ENCODE data around the gene RNU2-1.
A peak's percentile ranks its signal among the peaks of the same experiment; 100 is the strongest.
"Not testable (repeated sequence)": the region's sequence is repeated elsewhere in the genome, so short reads cannot be mapped to it uniquely, and the experiment has no call there.

RNU2-1 gene

GRCh38 chr17:43233877-43234276 is at the start of gene RNU2-1:
TSS of gene RNU2-1 (minus strand) at chr17:43233977.
- H3K27ac ChIP-seq, H3K4me3 ChIP-seq: not testable (repeated sequence)

DNA sequence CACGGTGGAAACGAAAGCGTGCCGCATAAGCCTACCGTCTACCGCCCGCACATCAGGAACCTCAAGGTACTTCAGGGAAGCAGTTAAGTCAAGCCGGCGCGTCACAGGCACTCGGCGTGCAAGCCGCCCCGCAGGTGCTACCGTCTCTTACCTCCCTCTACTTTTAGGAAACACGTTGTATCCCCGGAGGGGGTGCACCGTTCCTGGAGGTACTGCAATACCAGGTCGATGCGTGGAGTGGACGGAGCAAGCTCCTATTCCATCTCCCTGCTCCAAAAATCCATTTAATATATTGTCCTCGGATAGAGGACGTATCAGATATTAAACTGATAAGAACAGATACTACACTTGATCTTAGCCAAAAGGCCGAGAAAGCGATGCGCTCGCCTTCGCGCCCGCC is 39.1 kb upstream of the RNU2-1 start:
- not testable (repeated sequence) for H3K27ac ChIP-seq, H3K4me3 ChIP-seq

DNA sequence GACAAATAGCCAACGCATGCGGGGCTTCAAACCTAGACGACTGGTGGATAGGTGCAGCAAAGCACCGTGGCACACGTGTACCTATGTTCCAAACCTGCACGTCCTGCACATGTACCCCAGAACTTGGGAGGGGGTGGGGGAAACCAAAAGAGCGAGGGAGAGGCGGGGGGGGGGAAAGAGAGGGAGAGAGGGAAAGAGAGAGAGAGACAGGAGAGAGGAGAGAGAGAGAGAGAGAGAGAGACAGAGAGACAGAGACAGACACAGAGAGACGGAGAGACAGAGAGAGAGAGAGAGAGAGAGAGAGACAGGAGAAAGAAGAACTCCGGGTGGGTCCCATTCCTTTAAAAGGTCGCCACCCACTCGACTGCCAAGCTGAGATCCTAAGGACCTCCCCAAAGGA is 38.7 kb upstream of the RNU2-1 start:
- not testable (repeated sequence) for H3K27ac ChIP-seq, H3K4me3 ChIP-seq

GRCh38 chr17:43270552-43271504 is 37.1 kb upstream of the RNU2-1 start:
- H3K27ac ChIP-seq, H3K4me3 ChIP-seq: not testable (repeated sequence)

GRCh38 chr17:43246456-43246855 is 12.7 kb upstream of the RNU2-1 start:
- Histone ChIP-seq H3K4me3 (peak overlapping the region in 1 of 7 experiments; percentile 19), H3K27ac (peak overlapping the region in 14 of 21 experiments; percentile 41 to 78 (median 67))

DNA sequence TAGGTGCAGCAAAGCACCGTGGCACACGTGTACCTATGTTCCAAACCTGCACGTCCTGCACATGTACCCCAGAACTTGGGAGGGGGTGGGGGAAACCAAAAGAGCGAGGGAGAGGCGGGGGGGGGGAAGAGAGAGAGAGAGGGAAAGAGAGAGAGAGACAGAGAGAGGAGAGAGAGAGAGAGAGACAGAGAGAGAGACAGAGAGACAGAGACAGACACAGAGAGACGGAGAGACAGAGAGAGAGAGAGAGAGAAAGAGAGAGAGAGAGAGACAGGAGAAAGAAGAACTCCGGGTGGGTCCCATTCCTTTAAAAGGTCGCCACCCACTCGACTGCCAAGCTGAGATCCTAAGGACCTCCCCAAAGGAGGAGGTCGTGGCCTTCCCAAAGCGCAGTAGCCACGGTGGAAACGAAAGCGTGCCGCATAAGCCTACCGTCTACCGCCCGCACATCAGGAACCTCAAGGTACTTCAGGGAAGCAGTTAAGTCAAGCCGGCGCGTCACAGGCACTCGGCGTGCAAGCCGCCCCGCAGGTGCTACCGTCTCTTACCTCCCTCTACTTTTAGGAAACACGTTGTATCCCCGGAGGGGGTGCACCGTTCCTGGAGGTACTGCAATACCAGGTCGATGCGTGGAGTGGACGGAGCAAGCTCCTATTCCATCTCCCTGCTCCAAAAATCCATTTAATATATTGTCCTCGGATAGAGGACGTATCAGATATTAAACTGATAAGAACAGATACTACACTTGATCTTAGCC is 7.0 kb upstream of the RNU2-1 start:
- H3K27ac ChIP-seq, H3K4me3 ChIP-seq: not testable (repeated sequence)

DNA sequence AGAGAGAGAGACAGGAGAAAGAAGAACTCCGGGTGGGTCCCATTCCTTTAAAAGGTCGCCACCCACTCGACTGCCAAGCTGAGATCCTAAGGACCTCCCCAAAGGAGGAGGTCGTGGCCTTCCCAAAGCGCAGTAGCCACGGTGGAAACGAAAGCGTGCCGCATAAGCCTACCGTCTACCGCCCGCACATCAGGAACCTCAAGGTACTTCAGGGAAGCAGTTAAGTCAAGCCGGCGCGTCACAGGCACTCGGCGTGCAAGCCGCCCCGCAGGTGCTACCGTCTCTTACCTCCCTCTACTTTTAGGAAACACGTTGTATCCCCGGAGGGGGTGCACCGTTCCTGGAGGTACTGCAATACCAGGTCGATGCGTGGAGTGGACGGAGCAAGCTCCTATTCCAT is 5.8 kb upstream of the RNU2-1 start:
- H3K4me3 ChIP-seq, H3K27ac ChIP-seq: not testable (repeated sequence)

DNA sequence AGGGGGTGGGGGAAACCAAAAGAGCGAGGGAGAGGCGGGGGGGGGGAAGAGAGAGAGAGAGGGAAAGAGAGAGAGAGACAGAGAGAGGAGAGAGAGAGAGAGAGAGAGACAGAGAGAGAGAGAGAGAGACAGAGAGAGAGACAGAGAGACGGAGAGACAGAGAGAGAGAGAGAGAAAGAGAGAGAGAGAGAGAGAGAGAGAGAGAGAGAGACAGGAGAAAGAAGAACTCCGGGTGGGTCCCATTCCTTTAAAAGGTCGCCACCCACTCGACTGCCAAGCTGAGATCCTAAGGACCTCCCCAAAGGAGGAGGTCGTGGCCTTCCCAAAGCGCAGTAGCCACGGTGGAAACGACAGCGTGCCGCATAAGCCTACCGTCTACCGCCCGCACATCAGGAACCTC is 514 bp downstream of the RNU2-1 start:
- not testable (repeated sequence) for H3K4me3 ChIP-seq, H3K27ac ChIP-seq

DNA sequence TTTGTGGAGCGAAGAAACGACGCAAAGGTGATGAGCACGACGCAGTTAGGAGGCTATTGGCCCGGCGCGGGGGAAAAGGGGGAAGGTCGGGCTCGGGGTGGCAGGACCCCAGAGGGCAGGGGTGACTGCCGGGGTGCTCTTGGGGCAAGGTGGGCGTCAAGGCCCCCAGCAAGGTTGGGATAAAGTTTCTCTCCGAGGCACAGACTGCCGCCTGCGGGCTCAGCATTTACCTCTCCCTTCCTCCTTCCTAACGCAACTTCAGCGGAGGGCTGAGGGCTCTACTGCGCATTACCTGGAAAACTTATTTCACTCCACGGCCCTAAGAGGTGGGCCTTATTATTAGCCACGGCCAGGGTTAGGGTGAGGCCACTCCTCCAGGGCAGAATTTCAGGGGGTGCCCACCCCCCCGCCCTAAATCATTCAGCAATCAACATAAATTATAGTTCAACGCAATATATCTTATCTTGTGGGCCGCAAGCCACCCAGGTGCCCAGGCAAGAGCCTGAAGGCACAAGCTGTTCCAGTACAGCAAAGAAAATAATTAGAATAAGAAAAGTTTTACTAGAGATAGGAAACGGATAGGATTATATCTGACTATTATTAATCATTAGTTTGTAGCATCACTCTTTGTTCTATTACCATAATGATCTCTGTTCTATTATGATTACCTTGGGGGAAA is 1.6 kb downstream of the RNU2-1 start:
- H3K27ac ChIP-seq: peak overlapping the region in 8 of 21 experiments; percentile 0 to 49 (median 16)
- peak overlapping the region in 2 of 7 experiments; percentile 4 to 8 for H3K4me3 ChIP-seq

DNA sequence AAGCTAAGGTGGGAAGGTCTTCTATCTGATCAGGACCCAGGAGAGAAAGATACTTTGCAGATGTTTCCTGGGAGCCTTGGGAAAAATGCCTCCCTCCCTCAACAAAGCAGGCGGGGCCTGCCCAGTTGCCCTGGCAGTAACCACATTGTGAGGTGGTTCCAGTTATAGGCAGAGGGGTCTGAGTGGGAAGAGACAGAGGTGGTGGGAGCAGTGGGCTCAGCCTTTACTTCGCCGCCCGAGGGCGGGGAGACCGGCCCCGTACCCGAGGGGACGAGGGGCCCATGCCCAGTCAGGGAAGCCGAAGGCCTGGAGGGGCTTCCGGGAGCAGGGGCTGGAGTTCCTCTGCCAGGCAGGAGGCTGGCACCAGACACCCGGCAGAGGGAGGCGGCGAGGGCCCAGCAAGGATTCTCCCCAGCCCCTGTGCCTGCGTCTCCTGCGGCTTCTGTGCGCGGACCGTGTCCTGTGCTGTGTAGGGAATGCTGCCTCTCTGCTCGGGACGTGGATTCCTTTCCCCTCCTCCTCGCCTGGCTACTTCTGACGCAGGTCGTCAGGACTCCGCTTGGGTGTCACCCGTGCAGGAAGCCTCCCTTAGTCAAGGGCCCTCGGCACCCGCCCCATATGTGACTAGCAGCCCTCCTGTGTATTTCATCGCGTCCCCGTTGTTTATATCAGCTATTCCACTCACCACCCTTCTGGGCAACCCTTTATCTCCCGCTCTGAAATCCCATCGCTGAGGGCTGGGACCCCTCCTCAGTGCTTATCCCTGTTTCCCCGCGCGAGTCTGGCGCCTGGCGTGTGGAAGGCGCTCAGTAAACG is 2.4 kb downstream of the RNU2-1 start:
- H3K4me3 ChIP-seq: peak overlapping the region in 2 of 7 experiments; percentile 4 to 8

DNA sequence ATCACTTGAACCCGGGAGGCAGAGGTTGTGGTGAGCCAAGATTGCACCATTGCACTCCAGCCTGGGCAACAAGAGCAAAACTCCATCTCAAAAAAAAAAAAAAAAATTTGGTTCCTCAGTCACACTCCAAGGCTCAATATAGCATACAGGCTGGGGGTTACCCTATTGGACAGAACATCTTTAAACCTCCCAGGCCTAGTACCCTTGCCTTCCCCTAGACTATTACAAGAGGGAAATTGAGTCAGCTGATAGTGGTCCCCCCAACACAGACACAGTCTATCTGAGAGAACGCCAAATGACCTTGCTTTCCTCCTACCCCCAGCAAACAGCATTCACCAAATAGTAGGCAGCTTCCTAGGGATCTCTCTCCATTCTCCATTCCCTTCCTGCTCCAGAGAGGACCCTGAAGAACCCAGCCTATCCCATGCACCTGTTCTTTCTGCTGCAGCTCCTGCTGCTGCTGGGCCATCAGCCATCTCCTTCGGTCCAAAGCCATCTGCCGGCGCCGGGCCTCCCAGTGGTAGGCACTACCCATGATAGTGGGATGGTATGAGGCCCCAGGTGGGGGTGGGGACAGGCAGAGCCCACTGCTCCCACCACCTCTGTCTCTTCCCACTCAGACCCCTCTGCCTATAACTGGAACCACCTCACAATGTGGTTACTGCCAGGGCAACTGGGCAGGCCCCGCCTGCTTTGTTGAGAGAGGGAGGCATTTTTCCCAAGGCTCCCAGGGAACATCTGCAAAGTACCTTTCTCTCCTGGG is 5.6 kb downstream of the RNU2-1 start, which contains the start of gene CCDC200:
Gene CCDC200 (minus strand): TSS at position 604 of the 763 bp plus-strand sequence. CDS start 69 bp downstream, at position 535.
- not testable (repeated sequence) for H3K27ac ChIP-seq, H3K4me3 ChIP-seq

More for the DNA sequence above, 2.4 kb downstream of the RNU2-1 start:
- H3K27ac ChIP-seq: peak overlapping the region in 8 of 21 experiments; percentile 0 to 60 (median 16)

DNA sequence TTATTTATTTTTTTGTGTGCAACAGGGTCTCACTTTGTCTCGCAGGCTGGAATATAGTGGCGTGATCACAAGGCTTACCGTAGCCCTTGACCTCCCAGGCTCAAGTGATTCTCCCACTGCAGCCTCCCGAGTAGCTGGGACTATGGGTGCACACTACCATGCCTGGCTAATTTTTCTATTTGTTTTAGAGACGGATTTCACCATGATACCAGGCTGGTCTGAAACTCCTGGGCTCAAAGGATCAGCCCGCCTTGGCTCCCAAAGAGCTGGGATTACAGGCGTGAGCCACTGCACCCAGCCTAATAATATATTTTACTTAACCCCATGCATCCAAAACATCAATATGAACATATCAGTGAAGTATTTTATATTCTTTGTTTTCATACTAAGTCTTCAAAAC is 7.4 kb downstream of the RNU2-1 start:
- no peak overlapping the region for H3K4me3 ChIP-seq
- no peak overlapping the region for H3K27ac ChIP-seq

- H3K4me3 ChIP-seq: no peak overlapping the region
- no peak overlapping the region for H3K27ac ChIP-seq
These were observed 9.6 kb downstream of the RNU2-1 start for GRCh38 chr17:43224146-43224705.

GRCh38 chr17:43220511-43221125 is 13.2 kb downstream of the RNU2-1 start:
- H3K4me3 ChIP-seq: no peak overlapping the region
- H3K27ac ChIP-seq: no peak overlapping the region

DNA sequence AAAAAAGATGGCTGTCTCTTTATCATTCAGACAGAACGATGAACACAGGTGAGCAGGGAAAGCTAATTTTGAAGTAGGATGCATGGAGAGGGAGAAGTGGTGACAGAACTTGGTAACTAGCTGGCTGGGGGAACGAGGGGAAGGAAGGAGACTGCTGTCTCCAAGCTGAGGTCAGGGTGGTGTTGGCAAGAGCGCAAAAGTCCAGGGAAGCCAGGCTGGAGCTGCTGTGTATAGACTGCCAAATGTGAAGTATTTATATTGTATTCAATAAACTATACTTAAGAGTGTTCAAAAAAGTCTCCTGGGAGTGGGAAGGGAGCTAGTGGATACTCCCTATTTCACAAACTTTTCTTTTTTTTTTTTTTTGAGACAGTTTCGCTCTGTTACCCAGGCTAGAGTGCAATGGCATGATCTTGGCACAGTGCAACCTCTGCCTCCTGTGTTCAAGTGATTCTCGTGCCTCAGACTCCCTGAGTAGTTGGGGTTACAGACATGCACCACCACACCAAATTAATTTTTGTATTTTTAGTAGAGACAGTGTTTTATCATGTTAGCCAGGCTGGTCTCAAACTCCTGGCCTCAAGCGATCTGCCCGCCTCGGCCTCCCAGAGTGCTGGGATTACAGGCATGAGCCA is 13.9 kb downstream of the RNU2-1 start:
- H3K27ac ChIP-seq: no peak overlapping the region
- no peak overlapping the region for H3K4me3 ChIP-seq

DNA sequence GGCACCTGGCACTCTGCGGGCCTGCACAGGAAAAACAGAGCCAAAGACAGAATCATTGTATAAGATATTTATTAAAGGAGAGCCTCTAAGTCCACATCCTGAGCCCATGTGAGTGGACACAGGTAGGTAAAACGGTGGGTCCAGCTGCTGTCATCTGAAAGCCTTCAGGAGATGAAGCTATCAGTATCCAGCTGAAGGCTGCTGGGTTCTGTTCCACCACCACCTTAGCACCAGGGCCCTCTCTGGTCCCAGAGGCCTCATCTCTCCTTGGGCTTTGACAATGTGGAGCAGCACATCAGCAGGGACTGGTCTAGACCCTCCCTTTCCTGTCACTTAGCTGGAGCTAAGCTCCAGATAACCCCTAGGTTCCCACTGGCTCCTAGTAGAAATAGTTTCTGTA is 14.8 kb downstream of the RNU2-1 start:
- no peak overlapping the region for H3K4me3 ChIP-seq
- H3K27ac ChIP-seq: no peak overlapping the region

GRCh38 chr17:43217614-43218087 is 16.1 kb downstream of the RNU2-1 start:
- H3K4me3 ChIP-seq: no peak overlapping the region

More at GRCh38 chr17:43217614-43218087, 16.1 kb downstream of the RNU2-1 start:
- H3K27ac ChIP-seq: no peak overlapping the region
